DMS153 treated with DMSO at 0.1 percent for 48 hours (cell line): ENCODE data around the gene ZBTB48.
A peak's percentile ranks its signal among the peaks of the same experiment; 100 is the strongest.
"Not testable (repeated sequence)": the region's sequence is repeated elsewhere in the genome, so short reads cannot be mapped to it uniquely, and the experiment has no call there.

ENCODE experiments used
- DNase-seq: peaks from one replicate; lab custom pipeline; 2025; ENCODE audit not compliant: unreplicated experiment; lab: John Stamatoyannopoulos, UW

Gene ZBTB48

DNA sequence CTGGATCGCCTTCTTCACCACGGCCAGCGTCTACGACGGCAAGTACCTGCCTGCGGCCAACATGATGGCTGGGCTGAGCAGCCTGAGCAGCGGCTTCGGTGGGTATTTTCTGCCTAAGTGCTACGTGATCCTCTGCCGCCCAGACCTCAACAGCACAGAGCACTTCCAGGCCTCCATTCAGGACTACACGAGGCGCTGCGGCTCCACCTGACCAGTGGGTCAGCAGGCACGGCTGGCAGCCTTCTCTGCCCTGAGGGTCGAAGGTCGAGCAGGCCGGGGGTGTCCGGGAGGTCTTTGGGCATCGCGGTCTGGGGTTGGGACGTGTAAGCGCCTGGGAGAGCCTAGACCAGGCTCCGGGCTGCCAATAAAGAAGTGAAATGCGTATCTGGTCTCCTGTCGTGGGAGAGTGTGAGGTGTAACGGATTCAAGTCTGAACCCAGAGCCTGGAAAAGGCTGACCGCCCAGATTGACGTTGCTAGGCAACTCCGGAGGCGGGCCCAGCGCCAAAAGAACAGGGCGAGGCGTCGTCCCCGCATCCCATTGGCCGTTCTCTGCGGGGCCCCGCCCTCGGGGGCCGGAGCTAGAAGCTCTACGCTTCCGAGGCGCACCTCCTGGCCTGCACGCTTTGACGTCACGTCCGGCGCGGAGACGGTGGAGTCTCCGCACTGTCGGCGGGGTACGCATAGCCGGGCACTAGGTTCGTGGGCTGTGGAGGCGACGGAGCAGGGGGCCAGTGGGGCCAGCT is at the start of gene ZBTB48:
ZBTB48 (plus strand) TSS at position 621 of the 745 bp plus-strand sequence. CDS start 616 bp downstream, outside the sequence.
- DNase-seq: peak; percentile 91

DNA sequence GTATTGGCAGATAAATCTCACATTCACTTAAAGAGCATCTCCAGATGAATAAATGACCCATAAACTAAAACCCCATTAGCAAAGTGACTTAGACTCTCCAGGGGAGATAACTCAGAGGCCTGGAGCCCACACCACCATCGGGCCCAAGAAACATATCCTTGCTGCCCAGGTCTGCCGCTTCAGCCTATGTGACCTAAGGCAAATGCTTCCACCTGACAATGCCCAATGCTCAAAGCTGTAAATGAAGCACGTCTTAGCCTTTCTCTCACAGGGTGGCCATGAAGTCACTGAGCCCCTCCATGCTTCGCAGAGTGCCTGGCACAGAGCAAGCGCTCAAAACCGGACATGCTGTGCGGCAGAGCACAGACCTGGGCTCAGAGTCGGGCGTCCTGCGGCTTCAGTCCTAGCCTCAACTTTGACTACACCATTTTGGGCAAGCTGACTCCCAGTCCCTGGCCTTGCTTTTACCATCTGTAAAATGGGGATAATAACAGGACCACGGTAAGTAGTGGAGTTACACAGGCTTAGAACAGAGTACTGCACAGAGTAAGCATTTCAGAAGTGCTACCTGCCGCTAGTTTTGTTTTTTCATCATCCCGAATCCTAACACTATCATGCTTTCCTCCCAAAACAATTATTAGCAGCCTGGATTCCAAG is 49.2 kb upstream of the ZBTB48 start:
- DNase-seq: no peak

DNA sequence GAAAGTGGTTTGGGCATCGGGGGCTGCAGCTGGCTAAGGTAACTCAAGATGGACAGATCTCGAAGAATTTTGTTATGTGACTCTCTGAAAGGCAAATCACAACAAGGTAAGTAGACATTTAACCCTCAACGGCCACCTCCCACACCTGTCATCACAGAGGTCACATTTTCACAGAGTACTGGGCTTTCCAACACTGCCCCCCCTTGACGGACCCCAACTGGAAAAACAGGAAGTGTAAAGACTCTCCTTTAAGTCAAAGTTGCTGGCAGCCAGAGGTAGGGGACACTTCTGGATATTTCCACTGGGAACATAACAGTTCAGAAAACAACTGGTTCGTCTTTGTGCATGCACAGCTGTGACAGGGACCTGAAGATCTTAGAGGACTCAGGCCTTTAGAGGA is 47.8 kb upstream of the ZBTB48 start:
- DNase-seq: no peak

DNA sequence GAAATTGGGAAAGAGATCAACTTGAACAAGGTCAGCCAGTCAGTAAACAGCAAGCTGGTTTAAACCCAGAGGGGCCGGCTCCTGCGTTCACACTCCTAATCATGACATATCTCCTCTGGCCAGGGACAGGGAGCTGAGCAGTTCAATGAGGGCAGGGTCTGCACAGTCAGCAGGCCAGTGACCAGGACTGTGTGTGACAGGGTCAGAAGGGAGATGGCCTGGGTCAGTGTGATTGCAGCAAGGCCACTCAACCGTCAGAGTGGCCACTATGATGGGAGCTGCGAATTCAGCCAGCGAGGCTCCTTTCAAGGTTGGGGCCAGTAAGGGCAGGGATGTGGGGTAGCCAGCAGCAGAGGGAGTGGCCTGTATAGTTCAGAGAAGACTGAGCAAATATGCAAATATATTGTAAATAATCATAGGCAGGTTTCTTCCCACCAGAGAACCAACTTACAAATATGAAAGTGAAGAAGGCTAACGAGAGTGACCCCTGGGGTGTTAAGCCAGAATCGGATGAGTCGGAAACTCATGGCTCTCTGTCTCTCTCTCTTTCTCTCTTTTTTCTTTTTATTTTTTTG is 45.5 kb upstream of the ZBTB48 start:
- DNase-seq: no peak

DNA sequence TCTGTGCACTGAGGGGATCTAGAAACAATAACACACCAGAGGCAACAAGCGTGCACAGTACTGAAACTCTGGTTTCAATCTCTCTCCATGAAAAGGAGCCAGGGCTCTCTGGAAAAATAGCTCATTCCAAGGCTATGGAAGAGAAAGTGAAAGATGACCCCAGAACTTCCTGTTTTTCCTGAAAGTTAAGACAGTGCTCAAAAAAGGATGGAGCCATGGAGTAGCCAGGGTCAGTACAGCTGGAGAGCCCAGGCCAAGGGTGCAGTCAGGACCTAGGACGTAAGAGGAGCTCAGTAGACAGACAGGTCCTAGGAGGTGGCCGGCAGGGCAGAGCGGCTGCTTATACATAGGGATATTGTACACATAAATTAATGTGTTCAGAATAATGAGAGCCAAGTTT is 44.6 kb upstream of the ZBTB48 start:
- DNase-seq: no peak

DNA sequence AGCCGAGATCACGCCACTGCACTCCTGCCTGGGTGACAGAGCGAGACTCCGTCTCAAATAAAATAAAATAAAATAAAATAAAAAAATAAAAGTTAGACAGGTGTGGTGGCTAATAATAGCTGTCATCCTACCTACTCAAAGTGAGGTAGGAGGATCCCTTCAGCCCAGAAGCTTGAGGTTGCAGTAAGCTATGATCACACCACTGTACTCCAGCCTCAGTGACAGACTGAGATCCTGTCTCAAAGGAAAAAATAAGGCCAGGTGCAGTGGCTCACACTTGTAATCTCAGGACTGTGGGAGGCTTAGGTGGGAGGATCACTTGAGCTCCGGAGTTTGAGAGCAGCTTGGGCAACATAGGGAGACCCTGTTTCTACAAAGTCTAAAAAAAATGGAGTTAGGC is 43.5 kb upstream of the ZBTB48 start:
- no peak for DNase-seq

DNA sequence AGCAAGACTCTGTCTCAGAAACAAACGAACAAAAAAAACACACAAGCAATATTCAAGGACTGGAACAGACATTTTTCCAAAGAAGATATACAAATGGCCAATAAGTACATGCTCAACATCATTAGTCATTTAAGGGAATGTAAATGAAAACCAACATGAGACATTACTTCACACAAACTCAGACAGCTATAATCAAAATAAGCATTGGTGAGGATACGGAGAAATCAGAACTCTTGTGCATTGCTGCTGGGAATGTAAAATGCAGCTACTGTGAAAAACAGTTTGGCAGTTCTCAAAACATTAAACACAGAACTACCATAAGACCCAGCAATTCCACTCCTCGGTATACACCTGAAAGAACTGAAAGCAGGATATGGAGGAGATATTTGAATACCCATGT is 40.8 kb upstream of the ZBTB48 start:
- DNase-seq: no peak

DNA sequence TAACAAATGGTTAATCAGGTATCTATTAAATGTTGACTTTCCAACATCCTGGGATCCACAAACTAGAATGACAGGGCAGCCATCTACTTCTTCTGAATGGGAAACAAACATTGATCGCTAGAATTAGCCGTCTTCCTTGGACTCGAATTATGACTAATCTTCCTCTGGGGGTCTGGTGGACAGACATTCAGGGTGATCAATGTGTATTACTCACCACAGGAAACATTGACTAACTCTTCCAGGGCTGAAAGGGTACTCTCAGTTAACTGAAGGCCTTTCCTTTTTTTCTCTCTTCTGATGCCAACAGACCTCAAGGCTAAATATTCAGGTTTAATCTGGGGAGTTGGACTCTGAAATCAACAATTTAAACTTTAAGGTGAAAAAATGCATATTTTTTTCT is 35.0 kb upstream of the ZBTB48 start:
- DNase-seq: no peak

DNA sequence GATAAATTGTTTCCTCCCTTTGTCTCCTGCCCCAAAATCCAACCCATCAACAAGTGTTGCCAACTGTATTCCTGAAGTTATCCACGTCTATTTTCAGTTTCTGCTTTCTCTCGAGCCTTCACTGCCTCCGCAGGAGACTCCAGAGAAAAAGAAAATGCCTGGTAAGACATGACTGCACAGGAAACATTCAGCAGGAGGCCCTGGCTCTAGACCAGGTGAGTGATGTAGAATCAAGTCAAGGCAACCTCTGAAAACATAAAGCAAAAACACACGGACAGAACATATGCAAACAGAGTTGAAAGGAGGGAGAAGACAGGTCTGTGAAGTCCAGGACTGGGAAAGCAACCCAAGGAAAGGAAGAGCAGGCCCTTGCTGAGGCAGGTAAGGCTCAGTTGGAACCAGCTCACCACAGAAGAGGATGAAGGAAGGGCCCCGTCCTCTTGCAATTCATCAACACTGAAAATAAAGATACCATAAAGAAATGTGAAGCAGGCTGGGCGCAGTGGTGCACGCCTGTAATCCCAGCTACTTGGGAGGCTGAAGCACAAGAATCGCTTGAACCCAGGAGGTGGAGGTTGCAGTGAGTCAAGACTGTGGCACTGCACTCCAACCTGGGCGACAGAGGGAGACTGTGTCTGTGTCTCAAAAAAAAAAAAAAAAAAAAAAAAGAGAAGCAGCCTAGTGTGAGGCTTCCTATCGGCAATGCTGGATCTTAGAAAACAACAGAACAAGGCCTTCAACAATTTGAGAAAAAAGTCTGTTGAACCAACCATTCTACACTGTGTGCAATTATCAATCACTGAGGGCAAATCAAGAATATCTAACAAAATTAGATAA is 34.3 kb upstream of the ZBTB48 start:
- no peak for DNase-seq

DNA sequence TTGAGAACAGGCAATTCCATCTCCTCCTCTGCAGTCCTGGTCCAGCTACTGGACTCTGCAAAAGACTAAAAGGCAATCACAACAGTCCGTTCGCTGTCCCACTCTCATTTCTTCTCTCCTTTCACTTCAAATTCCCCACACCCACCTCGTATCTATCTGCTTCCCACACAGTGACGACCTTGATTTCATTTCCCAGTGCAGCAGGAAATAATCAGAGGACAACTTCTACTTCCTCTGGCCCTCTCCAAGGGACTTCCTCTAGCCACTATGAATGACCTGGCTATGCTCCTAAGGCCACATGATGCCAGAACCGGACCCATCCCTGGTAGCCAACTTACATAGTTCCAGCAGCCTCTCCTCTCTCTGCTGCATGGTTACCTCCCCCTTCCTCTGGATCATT is 33.5 kb upstream of the ZBTB48 start:
- DNase-seq: no peak

DNA sequence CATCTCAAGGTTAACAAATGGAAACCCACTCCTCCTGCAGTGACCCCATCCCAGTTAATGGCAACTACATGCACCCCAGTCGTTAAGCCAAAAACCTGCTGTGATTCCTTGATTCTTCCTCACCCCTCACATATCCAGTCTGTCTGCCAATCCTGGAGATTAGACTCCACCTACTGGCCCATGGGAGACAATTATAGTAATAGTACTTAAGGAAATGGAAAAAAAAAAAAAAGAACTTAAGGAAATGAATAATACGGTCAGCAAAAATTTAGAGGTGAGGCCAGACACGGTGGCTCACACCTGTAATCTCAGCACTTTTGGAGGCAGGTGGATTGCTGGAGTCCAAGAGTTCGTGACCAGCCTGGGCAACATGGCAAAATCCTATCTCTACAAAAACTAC is 32.5 kb upstream of the ZBTB48 start:
- no peak for DNase-seq

DNA sequence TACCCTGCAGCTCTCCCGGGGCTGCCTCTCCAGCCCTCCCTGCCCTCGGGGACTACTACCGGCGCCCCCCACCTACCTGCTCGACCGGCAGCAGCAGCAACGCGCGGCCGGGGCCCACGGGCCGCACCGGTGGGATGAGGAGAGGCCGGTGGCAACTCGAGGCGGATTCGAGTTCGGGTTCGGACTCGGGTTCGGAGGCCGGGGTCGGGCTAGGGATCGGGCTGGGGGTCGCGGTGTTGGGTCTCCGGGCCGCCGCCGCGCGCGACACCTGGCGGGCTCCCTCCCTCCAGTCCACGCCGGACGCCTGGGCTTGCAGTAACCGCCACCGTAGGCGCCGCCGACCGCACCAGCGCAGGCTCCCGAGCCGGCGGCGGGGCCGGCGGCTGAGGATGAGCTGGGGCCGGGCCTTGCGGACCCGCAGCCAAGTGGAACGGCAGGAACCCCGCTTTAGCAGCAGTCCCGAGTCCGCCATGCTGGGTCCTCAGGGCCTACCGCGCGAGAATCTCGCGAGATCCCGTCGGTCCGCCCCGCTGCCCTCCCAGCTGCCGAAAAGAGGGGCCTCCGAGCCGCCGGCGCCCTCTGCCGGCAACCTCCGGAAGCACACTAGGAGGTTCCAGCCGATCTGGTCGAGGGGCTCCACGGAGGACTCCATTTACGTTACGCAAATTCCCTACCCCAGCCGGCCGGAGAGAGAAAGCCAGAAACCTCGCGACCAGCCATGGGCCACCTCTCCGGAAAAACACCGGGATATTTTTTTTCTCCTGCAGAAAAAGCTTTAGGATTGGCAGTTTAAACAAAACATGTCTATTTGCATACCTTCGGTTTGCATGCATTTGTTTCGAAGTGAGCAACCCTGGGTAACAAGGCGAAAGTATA is 25.5 kb upstream of the ZBTB48 start, which contains the start of gene NOL9:
NOL9 (minus strand) TSS at position 483 of the 876 bp plus-strand sequence; CDS start at position 472, 11 bp downstream.
- peak; percentile 64 for DNase-seq

DNA sequence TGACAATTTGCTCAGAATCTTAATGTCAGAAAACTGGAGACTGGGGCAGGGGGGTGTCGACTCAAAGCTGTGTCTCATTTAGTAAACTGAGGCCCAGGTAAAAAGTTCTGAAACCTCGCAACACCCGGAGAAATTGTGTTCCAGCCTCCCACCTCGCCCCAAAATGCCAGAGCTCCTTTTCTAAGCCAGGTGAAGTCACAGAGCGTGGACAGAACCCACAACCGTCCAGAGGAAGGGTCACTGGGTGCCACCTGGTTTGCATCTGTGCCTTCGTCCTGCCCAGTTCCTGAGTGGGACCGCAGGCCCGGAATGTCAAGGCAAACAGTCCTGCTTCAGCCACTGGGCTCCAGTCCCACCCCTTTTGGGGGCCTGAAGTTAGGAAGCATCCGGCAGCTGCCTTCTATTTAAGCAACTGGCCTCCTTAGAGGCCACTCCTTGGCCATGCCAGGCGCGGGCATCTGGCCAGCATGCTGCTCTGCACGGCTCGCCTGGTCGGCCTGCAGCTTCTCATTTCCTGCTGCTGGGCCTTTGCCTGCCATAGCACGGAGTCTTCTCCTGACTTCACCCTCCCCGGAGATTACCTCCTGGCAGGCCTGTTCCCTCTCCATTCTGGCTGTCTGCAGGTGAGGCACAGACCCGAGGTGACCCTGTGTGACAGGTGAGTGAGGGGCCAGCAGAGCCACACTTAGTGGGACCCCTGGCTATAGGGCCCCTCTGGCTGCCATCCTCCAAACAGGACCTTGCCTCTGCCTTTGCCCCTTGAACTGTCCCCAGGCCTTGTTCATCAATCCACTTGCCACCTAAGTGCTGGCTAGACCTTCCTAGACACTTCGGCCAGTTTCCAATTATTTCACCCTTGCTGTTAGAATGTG is 24.7 kb upstream of the ZBTB48 start, which contains the start of gene TAS1R1:
TAS1R1 (plus strand) TSS at position 401 of the 872 bp plus-strand sequence; CDS start at position 468, 67 bp downstream.
- no peak for DNase-seq

DNA sequence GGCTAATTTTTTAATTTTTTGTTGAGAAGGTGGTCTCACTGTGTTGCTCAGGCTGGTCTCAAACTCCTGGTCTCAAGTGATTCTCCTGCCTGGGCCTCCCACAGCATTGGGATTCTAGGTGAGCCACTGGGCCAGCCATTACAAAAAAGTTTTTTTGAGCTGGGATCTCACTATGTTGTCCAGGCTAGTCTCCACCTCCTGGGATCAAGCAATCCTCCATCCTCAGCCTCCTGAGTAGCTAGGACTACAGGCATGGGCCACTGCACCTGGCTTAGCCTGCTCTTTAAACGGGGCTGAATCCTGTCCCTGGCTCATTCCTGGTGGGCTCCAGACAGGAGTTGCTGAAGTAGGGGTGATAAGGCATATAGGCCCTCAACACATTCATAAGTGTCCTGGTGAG is 22.2 kb upstream of the ZBTB48 start:
- DNase-seq: no peak

DNA sequence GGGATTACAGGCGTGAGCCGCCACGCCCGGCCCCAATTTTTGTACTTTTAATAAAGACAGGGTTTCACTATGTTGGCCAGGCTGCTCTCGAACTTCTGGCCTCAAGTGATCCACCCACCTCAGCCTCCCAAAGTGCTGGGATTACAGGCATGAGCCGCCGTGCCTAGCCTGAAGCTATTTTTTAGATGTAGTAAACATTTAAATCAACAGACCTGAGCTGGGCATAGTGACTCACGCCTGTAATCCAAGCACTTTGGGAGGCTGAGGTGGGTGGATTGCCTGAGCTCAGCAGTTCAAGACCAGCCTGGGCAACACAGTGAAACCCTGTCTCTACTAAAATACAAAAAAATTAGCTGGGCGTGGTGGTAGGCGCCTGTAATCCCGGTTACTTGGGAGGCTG is 20.6 kb upstream of the ZBTB48 start:
- DNase-seq: not testable (repeated sequence)

DNA sequence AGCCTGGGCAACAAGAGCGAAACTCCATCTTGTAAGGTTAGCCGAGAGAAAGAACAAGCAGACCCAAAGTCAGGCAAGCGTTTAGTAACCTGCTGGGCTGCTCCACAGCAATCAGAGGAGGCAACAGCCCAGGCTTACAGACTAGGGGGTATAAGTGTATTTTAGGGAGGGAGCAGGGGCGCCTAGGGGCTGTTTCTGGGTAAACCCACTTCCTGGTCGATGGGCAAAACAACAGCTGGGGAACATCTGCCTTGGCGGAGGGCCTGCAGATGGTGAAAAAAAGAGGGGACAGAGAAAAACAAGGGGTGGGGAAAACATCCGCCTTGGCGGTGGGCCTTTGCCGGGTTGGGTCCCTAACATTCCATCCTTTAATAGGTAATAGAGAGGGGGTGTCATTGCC is 19.5 kb upstream of the ZBTB48 start:
- no peak for DNase-seq

DNA sequence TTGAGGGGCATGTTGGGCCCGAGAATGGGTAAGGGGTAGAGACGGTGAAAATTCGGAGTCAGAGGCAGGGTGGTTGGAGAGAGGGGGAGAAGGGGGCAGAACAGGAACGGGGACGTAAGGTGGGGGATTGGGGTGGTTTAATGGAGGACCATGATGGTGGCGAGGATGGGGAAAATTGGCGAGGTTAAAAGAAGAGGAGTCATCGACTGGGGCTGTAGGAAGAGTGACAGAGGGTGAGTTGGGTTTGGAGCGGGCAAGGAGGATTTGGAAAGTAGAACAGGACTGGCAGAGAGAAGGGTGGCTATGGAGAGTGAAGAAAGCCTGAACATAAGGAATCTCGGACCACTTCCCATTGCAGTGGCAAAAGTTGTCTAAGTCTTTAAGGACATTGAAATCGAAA is 10.8 kb upstream of the ZBTB48 start:
- DNase-seq: no peak

DNA sequence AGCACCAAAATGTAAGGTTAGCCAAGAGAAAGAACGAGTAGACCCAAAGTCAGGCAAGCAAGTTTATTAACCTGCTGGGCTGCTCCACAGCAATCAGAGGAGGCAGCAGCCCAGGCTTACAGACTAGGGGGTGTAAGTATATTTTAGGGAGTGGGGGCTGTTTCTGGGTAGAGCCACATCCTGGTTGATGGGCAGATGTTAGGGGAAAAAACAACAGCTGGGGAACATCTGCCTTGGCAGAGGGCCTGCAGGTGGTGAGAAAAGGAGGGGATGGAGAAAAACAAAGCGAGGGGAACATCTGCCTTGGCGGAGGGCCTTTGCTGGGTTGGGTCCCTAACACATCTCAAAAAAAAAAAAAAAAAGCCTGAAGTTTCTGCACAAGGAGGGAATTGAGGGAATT is 9.7 kb upstream of the ZBTB48 start:
- no peak for DNase-seq

DNA sequence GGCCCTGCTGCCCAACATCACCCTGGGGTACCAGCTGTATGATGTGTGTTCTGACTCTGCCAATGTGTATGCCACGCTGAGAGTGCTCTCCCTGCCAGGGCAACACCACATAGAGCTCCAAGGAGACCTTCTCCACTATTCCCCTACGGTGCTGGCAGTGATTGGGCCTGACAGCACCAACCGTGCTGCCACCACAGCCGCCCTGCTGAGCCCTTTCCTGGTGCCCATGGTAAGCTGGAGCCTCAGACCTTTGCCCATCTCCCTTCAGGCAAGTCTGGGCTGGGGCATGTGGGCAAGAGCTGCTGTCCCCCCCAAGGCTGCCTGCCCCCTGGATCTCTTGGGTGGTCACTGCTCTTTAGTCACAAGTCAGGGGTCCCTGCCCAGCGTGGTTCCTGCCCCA is 8.8 kb upstream of the ZBTB48 start:
- no peak for DNase-seq
